ENCODE measurements around the gene TENM3.

GRCh38 chr4:182740256-182740655 is 497.1 kb downstream of the TENM3 start:
- TF ChIP-seq, protein P1, sequence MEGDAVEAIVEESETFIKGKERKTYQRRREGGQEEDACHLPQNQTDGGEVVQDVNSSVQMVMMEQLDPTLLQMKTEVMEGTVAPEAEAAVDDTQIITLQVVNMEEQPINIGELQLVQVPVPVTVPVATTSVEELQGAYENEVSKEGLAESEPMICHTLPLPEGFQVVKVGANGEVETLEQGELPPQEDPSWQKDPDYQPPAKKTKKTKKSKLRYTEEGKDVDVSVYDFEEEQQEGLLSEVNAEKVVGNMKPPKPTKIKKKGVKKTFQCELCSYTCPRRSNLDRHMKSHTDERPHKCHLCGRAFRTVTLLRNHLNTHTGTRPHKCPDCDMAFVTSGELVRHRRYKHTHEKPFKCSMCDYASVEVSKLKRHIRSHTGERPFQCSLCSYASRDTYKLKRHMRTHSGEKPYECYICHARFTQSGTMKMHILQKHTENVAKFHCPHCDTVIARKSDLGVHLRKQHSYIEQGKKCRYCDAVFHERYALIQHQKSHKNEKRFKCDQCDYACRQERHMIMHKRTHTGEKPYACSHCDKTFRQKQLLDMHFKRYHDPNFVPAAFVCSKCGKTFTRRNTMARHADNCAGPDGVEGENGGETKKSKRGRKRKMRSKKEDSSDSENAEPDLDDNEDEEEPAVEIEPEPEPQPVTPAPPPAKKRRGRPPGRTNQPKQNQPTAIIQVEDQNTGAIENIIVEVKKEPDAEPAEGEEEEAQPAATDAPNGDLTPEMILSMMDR (IDR thresholded peaks at IDR 0.05): no peak
- TF ChIP-seq POLR2AphosphoS5 (IDR thresholded peaks at IDR 0.05; ENCODE audit: insufficient read depth in 1 of 2, low read depth in 1 of 2) (no peak), POLR2A (IDR thresholded peaks at IDR 0.05) (no peak)

Measured in vagina (tissue), 2 donors.